Astrocyte (in vitro differentiated cells and primary cell): ENCODE data around the gene ARMC9.

ENCODE experiments used
- CTCF ChIP-seq: IDR thresholded peaks from 2 replicates; pipeline ENCODE4 v1.5.1; 2011; ENCODE audit warnings: low read depth, mild to moderate bottlenecking, inconsistent platforms, low read length, moderate library complexity; ENCODE audit not compliant: insufficient read depth
- EZH2 ChIP-seq: IDR thresholded peaks from 2 replicates; pipeline ENCODE4 v1.6.1; 2012; ENCODE audit warnings: mild to moderate bottlenecking, low read length, inconsistent platforms; ENCODE audit not compliant: insufficient read depth

GRCh38 chr2:231300020-231300721, 101.7 kb downstream of the ARMC9 start:
- TF ChIP-seq CTCF (no peak), EZH2 (no peak)
